ENCODE data around the gene ANTXR1.

Gene ANTXR1

GRCh38 chr2:69271831-69272257 is 258.9 kb downstream of the ANTXR1 start:
- no peak overlapping the region for H3K4me2 ChIP-seq

GRCh38 chr2:69272803-69273471 is 260.0 kb downstream of the ANTXR1 start:
- no peaks in the 10 kb centered on the region for H3K79me2 ChIP-seq (ENCODE audit: insufficient read depth, low read depth)
- H3K4me2 ChIP-seq, result no peak overlapping the region
- no peaks in the 10 kb centered on the region for H3K36me3 ChIP-seq (ENCODE audit: insufficient read depth)
- no peaks in the 10 kb centered on the region for H3K4me1 ChIP-seq (ENCODE audit: low read depth, poor library complexity, severe bottlenecking)
- no peak for TF ChIP-seq CTCF (conservative IDR thresholded peaks at IDR 0.05; ENCODE audit: low read depth, low read length)
- no peaks in the 10 kb centered on the region for H3K27me3 ChIP-seq (ENCODE audit: insufficient read depth, low read depth)
- H3K9ac ChIP-seq, result no peak overlapping the region
- H4K20me1 ChIP-seq (ENCODE audit: insufficient read depth), result no peaks in the 10 kb centered on the region
- H3K4me3 ChIP-seq (IDR thresholded peaks at IDR 0.05; ENCODE audit: insufficient read depth, low read depth, low read length), result no peak overlapping the region
- no peak overlapping the region for H3K27ac ChIP-seq
- H2AFZ ChIP-seq (ENCODE audit: low read depth), result no peak overlapping the region

More at GRCh38 chr2:69271831-69272257, 258.9 kb downstream of the ANTXR1 start:
- no peak overlapping the region for H3K4me3 ChIP-seq (IDR thresholded peaks at IDR 0.05; ENCODE audit: insufficient read depth, low read depth, low read length)
- no peaks in the 10 kb centered on the region for H4K20me1 ChIP-seq (ENCODE audit: insufficient read depth)
- H2AFZ ChIP-seq (ENCODE audit: low read depth), result no peak overlapping the region
- no peak overlapping the region for H3K27ac ChIP-seq
- no peaks in the 10 kb centered on the region for H3K27me3 ChIP-seq (ENCODE audit: insufficient read depth, low read depth)
- no peaks in the 10 kb centered on the region for H3K4me1 ChIP-seq (ENCODE audit: low read depth, poor library complexity, severe bottlenecking)
- H3K79me2 ChIP-seq (ENCODE audit: insufficient read depth, low read depth), result no peaks in the 10 kb centered on the region
- TF ChIP-seq CTCF (conservative IDR thresholded peaks at IDR 0.05; ENCODE audit: low read depth, low read length), result no peak
- H3K9ac ChIP-seq, result no peak overlapping the region
- no peaks in the 10 kb centered on the region for H3K36me3 ChIP-seq (ENCODE audit: insufficient read depth)

GRCh38 chr2:69275490-69275889 is 262.5 kb downstream of the ANTXR1 start:
- no peak overlapping the region for H3K27ac ChIP-seq
- no peak overlapping the region for H2AFZ ChIP-seq (ENCODE audit: low read depth)
- H3K4me1 ChIP-seq (ENCODE audit: low read depth, poor library complexity, severe bottlenecking), result no peaks in the 10 kb centered on the region
- H3K4me3 ChIP-seq (IDR thresholded peaks at IDR 0.05; ENCODE audit: insufficient read depth, low read depth, low read length), result no peak overlapping the region
- H4K20me1 ChIP-seq (ENCODE audit: insufficient read depth), result no peaks in the 10 kb centered on the region
- H3K4me2 ChIP-seq, result no peak overlapping the region
- no peak for TF ChIP-seq CTCF (conservative IDR thresholded peaks at IDR 0.05; ENCODE audit: low read depth, low read length)
- H3K79me2 ChIP-seq (ENCODE audit: insufficient read depth, low read depth), result no peaks in the 10 kb centered on the region
- H3K36me3 ChIP-seq (ENCODE audit: insufficient read depth), result no peaks in the 10 kb centered on the region
- H3K27me3 ChIP-seq (ENCODE audit: insufficient read depth, low read depth), result no peaks in the 10 kb centered on the region
- no peak overlapping the region for H3K9ac ChIP-seq

DNA sequence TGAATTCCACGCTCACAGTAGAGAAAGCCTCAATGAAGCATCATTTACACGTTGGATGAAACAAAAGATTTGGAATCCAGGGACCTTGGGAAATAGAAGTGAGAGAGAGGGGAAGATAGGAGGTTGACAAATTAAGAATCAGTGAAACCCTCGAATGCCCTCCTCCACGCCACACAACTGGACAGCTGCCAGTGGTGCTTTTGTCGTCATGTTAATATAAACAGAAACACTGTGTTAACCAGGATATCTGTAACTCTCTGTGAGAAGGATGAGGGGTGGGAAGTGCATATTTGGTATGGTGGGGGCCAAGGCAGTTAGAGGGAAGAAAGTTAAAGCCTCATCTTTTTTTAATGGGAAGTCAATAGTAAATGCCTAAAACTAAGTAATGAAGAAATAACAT is 265.4 kb downstream of the ANTXR1 start:
- Histone ChIP-seq H3K36me3 (ENCODE audit: insufficient read depth) (no peaks in the 10 kb centered on the region), H3K4me3 (IDR thresholded peaks at IDR 0.05; ENCODE audit: insufficient read depth, low read depth, low read length) (no peak overlapping the region), H2AFZ (ENCODE audit: low read depth) (no peak overlapping the region), H4K20me1 (ENCODE audit: insufficient read depth) (no peaks in the 10 kb centered on the region), H3K4me2 (no peak overlapping the region), H3K79me2 (ENCODE audit: insufficient read depth, low read depth) (no peaks in the 10 kb centered on the region), H3K9ac (no peak overlapping the region), H3K4me1 (ENCODE audit: low read depth, poor library complexity, severe bottlenecking) (no peaks in the 10 kb centered on the region), H3K27ac (no peak overlapping the region), H3K27me3 (ENCODE audit: insufficient read depth, low read depth) (no peaks in the 10 kb centered on the region)
- TF ChIP-seq CTCF (conservative IDR thresholded peaks at IDR 0.05; ENCODE audit: low read depth, low read length), result no peak

Data from KMS-11 (cell line).